ENCODE measurements around the gene FAM120C. TPM values are rescaled to one million over a fixed set of nuclear protein-coding genes. Genes with fewer than 3 reads are reported as not detected.

FAM120C gene
- total RNA-seq, 2 donors from 2014 or later, result 9.6 to 9.7 TPM

DNA sequence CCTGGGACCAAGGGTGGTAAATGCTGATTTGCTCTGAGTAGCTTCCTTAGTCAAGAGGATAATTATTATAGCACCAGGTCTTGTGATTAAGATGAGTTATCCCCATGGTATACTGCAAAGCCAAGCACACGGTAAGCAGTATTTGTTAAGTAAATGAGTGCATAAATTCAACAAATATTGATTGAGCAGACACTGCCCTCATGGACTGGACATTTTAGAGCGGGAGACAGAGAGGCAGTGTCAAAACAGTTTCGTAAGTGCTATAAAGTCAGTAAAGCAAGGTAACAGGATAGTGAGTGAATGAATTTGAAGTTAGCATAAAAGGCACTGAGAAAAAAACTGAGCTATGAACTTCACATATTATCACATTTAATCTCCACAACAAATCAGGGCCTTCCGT, 152.7 kb downstream of the FAM120C start:
- Mint-ChIP-seq H3K27ac (no peak overlapping the region), H3K4me1 (no peaks in the 10 kb centered on the region), H3K9me3 (peaks cover 71% of the 10 kb centered on the region), H3K36me3 (ENCODE audit: low read depth) (peaks cover 41% of the 10 kb centered on the region), H3K27me3 (ENCODE audit: insufficient read depth) (no peaks in the 10 kb centered on the region), H3K4me3 (no peak overlapping the region)
- no peaks in the 10 kb centered on the region for H3K4me1 ChIP-seq (ENCODE audit: control insufficient read depth, insufficient read depth, low read length)
- H3K36me3 ChIP-seq (ENCODE audit: control insufficient read depth, insufficient read depth, low read length), result peaks cover 20% of the 10 kb centered on the region
- no peak overlapping the region for H3K9ac ChIP-seq (ENCODE audit: extremely low read depth, low read length, poor library complexity, severe bottlenecking)
- DNase-seq, result no peak
- no peak overlapping the region for H3K4me3 ChIP-seq (ENCODE audit: low read length)
- WGBS, 2 experiments (ENCODE audit: insufficient coverage in 1 of 2, insufficient read length in 1 of 2), result 100% methylated on average over 4 of the region's 4 CpGs; no CpG with 5 or more reads in 1 of the 2 experiments
- H3K27ac ChIP-seq (ENCODE audit: low read depth, low read length), result no peak overlapping the region
- no peaks in the 10 kb centered on the region for H3K9me3 ChIP-seq (ENCODE audit: control insufficient read depth, low read length)
- TF ChIP-seq, protein P1, sequence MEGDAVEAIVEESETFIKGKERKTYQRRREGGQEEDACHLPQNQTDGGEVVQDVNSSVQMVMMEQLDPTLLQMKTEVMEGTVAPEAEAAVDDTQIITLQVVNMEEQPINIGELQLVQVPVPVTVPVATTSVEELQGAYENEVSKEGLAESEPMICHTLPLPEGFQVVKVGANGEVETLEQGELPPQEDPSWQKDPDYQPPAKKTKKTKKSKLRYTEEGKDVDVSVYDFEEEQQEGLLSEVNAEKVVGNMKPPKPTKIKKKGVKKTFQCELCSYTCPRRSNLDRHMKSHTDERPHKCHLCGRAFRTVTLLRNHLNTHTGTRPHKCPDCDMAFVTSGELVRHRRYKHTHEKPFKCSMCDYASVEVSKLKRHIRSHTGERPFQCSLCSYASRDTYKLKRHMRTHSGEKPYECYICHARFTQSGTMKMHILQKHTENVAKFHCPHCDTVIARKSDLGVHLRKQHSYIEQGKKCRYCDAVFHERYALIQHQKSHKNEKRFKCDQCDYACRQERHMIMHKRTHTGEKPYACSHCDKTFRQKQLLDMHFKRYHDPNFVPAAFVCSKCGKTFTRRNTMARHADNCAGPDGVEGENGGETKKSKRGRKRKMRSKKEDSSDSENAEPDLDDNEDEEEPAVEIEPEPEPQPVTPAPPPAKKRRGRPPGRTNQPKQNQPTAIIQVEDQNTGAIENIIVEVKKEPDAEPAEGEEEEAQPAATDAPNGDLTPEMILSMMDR (conservative IDR thresholded peaks at IDR 0.05), result no peak
- no peaks in the 10 kb centered on the region for H3K27me3 ChIP-seq (ENCODE audit: control insufficient read depth, insufficient read depth, low read length, poor library complexity, severe bottlenecking)

DNA sequence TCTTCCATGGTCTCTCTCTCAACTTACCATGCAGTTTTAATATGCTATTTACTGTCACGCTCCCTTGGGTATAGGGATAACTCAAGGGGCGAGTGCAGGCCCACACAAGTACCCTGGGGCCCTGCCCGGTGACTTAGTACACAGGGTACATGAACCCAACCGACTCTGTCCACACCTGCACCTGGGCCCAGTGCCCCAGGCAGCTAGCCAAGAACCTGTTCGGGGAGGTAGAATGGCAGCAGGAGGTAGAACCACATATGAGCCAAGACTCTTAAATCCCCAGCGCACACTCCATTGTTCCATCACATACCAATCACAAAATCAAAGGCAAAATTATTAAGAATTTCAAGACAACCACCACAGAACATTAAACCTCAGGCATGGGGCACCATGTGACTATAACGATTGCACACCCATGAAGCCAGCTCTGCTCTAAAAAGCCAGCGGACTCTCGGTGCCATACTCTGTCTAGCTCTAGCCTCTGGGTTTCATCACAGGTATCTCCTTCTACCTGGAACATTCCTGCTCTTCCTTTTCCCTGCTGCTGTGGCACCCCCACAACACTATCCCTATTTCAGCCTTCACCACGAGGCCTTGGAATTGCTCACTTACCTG, 153.4 kb downstream of the FAM120C start:
- no peak overlapping the region for H3K27ac Mint-ChIP-seq
- H3K9ac ChIP-seq (ENCODE audit: extremely low read depth, low read length, poor library complexity, severe bottlenecking), result no peak overlapping the region
- 97% methylated on average over 10 of the region's 10 CpGs; no CpG with 5 or more reads in 1 of the 2 experiments for WGBS, 2 experiments (ENCODE audit: insufficient coverage in 1 of 2, insufficient read length in 1 of 2)

DNA sequence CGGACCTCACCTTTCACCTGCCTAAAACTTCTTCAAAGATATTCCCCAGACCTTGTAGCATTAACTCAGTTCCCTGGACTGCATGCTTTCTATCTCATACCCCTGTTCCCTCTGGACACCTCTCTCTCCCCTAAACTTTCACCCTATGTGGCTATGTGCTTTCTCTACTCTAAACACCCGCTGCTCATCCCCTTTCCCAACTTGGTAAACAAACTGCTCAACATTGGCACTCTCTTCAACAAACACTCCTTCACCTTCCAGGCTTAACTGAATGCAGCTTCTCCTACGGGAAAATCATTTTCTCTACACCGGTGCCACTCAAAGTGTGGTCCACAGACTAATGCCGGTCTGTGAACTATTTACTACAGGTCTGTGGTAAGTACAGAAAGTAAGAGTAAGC, 158.7 kb downstream of the FAM120C start:
- H3K9me3 ChIP-seq (ENCODE audit: control insufficient read depth, low read length), result no peaks in the 10 kb centered on the region
- peaks cover 52% of the 10 kb centered on the region for H3K36me3 Mint-ChIP-seq (ENCODE audit: low read depth)
- TF ChIP-seq, protein P1 (conservative IDR thresholded peaks at IDR 0.05), result no peak
- H3K27me3 ChIP-seq (ENCODE audit: control insufficient read depth, insufficient read depth, low read length, poor library complexity, severe bottlenecking), result no peaks in the 10 kb centered on the region
- DNase-seq, result no peak
- no peaks in the 10 kb centered on the region for H3K4me1 ChIP-seq (ENCODE audit: control insufficient read depth, insufficient read depth, low read length)
- 92 to 94% methylated on average over 2 to 5 of the region's 5 CpGs for WGBS, 2 experiments (ENCODE audit: insufficient coverage in 1 of 2, insufficient read length in 1 of 2)
- peaks cover 55% of the 10 kb centered on the region for H3K9me3 Mint-ChIP-seq
- no peak overlapping the region for H3K4me3 Mint-ChIP-seq
- no peaks in the 10 kb centered on the region for H3K4me1 Mint-ChIP-seq
- H3K36me3 ChIP-seq (ENCODE audit: control insufficient read depth, insufficient read depth, low read length), result peaks cover 26% of the 10 kb centered on the region
- H3K27ac ChIP-seq (ENCODE audit: low read depth, low read length), result no peak overlapping the region
- no peaks in the 10 kb centered on the region for H3K27me3 Mint-ChIP-seq (ENCODE audit: insufficient read depth)
- no peak overlapping the region for H3K27ac Mint-ChIP-seq
- no peak overlapping the region for H3K9ac ChIP-seq (ENCODE audit: extremely low read depth, low read length, poor library complexity, severe bottlenecking)
- no peak overlapping the region for H3K4me3 ChIP-seq (ENCODE audit: low read length)

More for the DNA sequence above, 153.4 kb downstream of the FAM120C start:
- Histone ChIP-seq H3K27ac (ENCODE audit: low read depth, low read length) (no peak overlapping the region), H3K36me3 (ENCODE audit: control insufficient read depth, insufficient read depth, low read length) (peaks cover 18% of the 10 kb centered on the region), H3K27me3 (ENCODE audit: control insufficient read depth, insufficient read depth, low read length, poor library complexity, severe bottlenecking) (no peaks in the 10 kb centered on the region), H3K9me3 (ENCODE audit: control insufficient read depth, low read length) (no peaks in the 10 kb centered on the region), H3K4me3 (ENCODE audit: low read length) (no peak overlapping the region), H3K4me1 (ENCODE audit: control insufficient read depth, insufficient read depth, low read length) (no peaks in the 10 kb centered on the region)
- Mint-ChIP-seq H3K36me3 (ENCODE audit: low read depth) (peaks cover 38% of the 10 kb centered on the region), H3K4me1 (no peaks in the 10 kb centered on the region), H3K9me3 (peaks cover 68% of the 10 kb centered on the region), H3K4me3 (no peak overlapping the region), H3K27me3 (ENCODE audit: insufficient read depth) (no peaks in the 10 kb centered on the region)
- TF ChIP-seq, protein P1 (conservative IDR thresholded peaks at IDR 0.05), result no peak
- no peak for DNase-seq

Other genes starting within 250 kb of the FAM120C start
- 10 to 100 TPM; 30.6 to 36.4 TPM for gene PHF8, start 138.8 kb downstream of the FAM120C start, total RNA-seq
- gene WNK3, start 174.8 kb upstream of the FAM120C start, total RNA-seq, result 10 to 100 TPM; 38.3 to 40.4 TPM